ENCODE measurements around the gene EIF1AX. TPM values are rescaled to one million over a fixed set of nuclear protein-coding genes. Genes with fewer than 3 reads are reported as not detected.

EIF1AX gene
- total and polyA plus RNA-seq, 2 of the 13 experiments (the other 11 are each of a cell fraction or from before 2014, with no cell fraction given): 35.1 to 82.7 TPM

DNA sequence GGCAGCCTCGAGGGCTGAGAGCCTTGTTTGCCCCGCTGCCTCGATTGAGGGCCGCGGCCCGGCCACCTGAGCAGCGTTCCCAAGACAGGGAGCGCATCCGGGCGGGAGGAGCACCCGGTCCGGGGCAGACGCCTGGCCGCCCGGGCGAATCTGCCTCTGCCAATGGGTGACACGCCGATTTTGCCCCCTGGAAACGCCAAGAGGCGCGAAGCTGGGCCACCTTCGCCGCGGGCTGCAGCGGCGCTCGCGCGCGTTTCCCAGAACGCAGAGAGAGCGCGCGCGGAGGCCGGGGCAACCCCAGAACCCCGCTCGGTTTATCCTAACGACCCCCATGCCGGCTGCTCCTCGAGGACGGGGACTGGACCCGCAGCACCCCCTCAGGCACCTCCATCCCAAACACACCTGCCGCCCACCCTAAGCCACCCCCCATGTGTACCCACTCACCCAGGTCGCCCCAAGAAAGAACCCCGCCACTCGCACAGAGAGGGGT lies 25.5 kb downstream of the EIF1AX start (continued):
- TF ChIP-seq, protein P1, sequence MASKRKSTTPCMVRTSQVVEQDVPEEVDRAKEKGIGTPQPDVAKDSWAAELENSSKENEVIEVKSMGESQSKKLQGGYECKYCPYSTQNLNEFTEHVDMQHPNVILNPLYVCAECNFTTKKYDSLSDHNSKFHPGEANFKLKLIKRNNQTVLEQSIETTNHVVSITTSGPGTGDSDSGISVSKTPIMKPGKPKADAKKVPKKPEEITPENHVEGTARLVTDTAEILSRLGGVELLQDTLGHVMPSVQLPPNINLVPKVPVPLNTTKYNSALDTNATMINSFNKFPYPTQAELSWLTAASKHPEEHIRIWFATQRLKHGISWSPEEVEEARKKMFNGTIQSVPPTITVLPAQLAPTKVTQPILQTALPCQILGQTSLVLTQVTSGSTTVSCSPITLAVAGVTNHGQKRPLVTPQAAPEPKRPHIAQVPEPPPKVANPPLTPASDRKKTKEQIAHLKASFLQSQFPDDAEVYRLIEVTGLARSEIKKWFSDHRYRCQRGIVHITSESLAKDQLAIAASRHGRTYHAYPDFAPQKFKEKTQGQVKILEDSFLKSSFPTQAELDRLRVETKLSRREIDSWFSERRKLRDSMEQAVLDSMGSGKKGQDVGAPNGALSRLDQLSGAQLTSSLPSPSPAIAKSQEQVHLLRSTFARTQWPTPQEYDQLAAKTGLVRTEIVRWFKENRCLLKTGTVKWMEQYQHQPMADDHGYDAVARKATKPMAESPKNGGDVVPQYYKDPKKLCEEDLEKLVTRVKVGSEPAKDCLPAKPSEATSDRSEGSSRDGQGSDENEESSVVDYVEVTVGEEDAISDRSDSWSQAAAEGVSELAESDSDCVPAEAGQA (IDR thresholded peaks at IDR 0.05; ENCODE audit: low read depth): no peak
- TF ChIP-seq, protein P1 (CRISPR knock-in tag; IDR thresholded peaks at IDR 0.05; ENCODE audit: borderline replicate concordance): no peak
- TF ChIP-seq ZFX (CRISPR knock-in tag; IDR thresholded peaks at IDR 0.05; ENCODE audit: low read depth): peak; percentile 57; the same call in 1 of the 2 replicates
- no peak for TF ChIP-seq HOXA5 (CRISPR knock-in tag; IDR thresholded peaks at IDR 0.05)
- no peak for TF ChIP-seq RAD51 (IDR thresholded peaks at IDR 0.05; ENCODE audit: borderline replicate concordance)
- TF ChIP-seq EHMT2 (IDR thresholded peaks at IDR 0.05; ENCODE audit: borderline replicate concordance, low read depth, low read length): no peak
- TF ChIP-seq, protein P2, sequence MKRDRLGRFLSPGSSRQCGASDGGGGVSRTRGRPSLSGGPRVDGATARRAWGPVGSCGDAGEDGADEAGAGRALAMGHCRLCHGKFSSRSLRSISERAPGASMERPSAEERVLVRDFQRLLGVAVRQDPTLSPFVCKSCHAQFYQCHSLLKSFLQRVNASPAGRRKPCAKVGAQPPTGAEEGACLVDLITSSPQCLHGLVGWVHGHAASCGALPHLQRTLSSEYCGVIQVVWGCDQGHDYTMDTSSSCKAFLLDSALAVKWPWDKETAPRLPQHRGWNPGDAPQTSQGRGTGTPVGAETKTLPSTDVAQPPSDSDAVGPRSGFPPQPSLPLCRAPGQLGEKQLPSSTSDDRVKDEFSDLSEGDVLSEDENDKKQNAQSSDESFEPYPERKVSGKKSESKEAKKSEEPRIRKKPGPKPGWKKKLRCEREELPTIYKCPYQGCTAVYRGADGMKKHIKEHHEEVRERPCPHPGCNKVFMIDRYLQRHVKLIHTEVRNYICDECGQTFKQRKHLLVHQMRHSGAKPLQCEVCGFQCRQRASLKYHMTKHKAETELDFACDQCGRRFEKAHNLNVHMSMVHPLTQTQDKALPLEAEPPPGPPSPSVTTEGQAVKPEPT (CRISPR knock-in tag; IDR thresholded peaks at IDR 0.05; ENCODE audit: low read depth): no peak
- TF ChIP-seq ZNF552 (CRISPR knock-in tag; IDR thresholded peaks at IDR 0.05; ENCODE audit: borderline replicate concordance): 0 out of 2 replicates have a peak, but pooled peaks have one; percentile 33
- TF ChIP-seq ZC3H4 (CRISPR knock-in tag; IDR thresholded peaks at IDR 0.05; ENCODE audit: borderline replicate concordance): no peak
- TF ChIP-seq HDAC6 (IDR thresholded peaks at IDR 0.05; ENCODE audit: low read depth, low read length): no peak
- peak; percentile 43 for TF ChIP-seq RBM39 (IDR thresholded peaks at IDR 0.05; ENCODE audit: low read depth, low read length, poor library complexity, severe bottlenecking)
- TF ChIP-seq TBP (CRISPR knock-in tag; IDR thresholded peaks at IDR 0.05): no peak
- TF ChIP-seq, protein P3, sequence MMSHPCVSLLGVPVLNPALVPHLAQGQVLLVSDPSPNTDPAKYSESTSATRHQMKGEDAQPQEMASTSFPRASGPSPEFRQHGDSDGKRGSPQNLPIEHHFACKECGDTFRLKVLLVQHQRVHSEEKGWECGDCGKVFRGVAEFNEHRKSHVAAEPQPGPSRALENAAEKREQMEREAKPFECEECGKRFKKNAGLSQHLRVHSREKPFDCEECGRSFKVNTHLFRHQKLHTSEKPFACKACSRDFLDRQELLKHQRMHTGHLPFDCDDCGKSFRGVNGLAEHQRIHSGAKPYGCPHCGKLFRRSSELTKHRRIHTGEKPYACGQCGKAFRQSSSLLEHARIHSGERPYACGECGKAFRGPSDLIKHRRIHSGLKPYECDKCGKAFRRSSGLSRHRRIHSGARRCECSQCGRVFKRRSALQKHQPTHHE (CRISPR knock-in tag; IDR thresholded peaks at IDR 0.05; ENCODE audit: borderline replicate concordance): no peak
- no peak for TF ChIP-seq ZUFSP (CRISPR knock-in tag; IDR thresholded peaks at IDR 0.05; ENCODE audit: borderline replicate concordance)
- TF ChIP-seq CREB1 (IDR thresholded peaks at IDR 0.05): no peak
- no peak for TF ChIP-seq CREB1 (CRISPR knock-in tag; IDR thresholded peaks at IDR 0.05)
- 0 out of 2 replicates have a peak, but pooled peaks have one; percentile 26 for TF ChIP-seq ZNF451 (CRISPR knock-in tag; IDR thresholded peaks at IDR 0.05)
- TF ChIP-seq RARG (CRISPR knock-in tag; IDR thresholded peaks at IDR 0.05; ENCODE audit: low read depth): no peak
- no peak for TF ChIP-seq ELF4 (CRISPR knock-in tag; IDR thresholded peaks at IDR 0.05; ENCODE audit: borderline replicate concordance)
- no peak for TF ChIP-seq TBX2 (CRISPR knock-in tag; IDR thresholded peaks at IDR 0.05; ENCODE audit: borderline replicate concordance)
